Jurkat, Clone E6-1 (cell line): ENCODE results near the gene CADM2.

ENCODE experiments used
- DNase-seq: peaks from one replicate; pipeline ENCODE4 v3.0.0-alpha.2; 2011; ENCODE audit warnings: low read depth, low spot score
- H3K4me3 ChIP-seq: 2 replicates; pipeline ENCODE4 v1.5.1; 2011; ENCODE audit warnings: mild to moderate bottlenecking, low read length, control low read depth, moderate library complexity

CADM2 gene

DNA sequence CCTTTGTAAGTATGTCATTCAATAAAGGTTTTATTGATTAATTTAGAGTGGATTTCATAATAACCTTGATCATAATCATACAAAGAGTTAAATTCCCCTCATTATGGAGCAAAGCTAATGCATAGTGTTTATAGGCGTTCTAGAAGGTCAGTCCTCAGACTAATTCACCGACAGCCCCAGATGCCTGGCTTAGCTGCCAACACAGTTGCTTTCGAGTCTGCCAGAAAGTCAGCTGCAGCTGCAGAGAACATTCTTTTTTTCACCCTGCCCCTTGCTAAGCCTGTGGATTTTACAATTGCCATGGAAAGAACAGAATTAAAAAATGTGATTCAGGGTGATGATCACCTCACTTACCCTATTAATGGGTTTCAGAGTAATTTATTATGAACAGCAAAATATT, 21.2 kb downstream of the CADM2 start:
- no peak for DNase-seq
- H3K4me3 ChIP-seq: no peak overlapping the region

DNA sequence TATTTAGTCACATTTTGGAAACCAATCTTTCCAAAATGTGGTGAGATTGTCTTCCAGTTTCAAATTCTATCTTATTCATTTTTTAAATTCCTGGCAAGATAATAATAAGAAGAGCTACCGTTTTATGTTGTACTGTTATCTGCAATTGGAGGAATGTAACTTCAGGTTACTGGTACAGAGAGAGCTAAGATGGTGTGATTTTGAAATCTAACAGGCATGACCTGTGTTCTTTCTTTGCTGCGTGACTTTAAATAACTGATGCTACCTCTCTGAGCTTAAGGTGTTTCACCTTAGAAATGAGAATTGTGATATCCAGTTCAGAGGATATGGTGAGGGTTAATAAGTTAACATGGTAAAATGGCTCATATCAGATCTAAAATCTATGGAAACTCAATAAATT, 21.7 kb downstream of the CADM2 start:
- DNase-seq: no peak
- H3K4me3 ChIP-seq: no peak overlapping the region

DNA sequence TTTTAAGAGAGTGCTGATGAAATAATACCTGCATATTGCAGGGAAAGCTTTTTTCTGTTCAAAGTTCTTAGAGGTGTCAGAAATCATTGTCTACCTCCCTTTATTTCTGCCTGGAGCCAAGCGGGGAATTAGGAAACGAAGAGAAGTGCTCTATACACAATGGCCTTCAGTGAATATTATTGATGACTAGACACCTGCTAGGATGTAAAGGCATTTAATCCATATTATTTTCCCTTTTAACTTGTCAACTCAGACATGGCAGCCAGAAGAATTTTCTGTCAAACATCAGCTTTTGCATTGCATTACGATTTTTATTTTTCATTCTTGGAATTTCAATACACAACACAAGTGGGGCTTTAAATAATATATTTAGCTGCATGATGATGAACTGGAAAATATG, 24.7 kb downstream of the CADM2 start:
- H3K4me3 ChIP-seq: no peak overlapping the region
- no peak for DNase-seq

DNA sequence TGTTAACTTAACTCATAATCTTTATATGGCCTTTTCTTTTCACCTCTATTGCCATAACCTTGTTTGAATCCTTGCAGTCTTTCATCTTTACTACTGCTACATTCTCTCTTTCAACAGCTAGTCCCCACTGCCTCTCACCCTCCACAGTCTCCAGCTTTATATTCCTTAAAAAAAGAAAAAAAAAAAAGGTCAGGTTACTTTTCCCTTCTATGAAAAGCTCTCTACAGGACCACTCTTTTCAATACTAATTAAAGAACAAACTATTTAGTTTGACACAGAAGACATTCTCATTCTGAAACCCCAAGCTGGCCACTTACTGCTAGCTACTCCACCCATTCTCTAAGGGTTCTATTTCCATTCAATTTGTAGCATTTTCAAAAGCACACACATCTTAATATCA, 25.6 kb downstream of the CADM2 start:
- no peak for DNase-seq
- H3K4me3 ChIP-seq: no peak overlapping the region

DNA sequence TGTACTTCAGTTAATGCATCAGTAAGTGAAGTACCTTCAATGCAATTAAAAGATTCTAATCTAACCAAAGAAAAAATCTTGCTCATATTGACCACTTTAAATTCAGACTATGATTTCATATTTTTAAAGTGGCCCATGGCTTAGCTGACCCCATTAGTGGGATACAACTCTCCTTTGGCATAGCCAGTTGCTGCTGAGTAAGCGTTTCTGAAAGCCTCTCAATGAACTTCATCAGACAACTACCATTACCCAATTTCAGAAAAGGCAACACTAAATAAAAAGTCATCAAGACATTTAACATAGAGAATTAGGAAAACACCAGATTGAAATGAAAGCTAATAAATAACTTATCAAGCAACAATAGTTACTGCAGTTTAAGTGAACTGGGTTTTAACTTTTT, 27.0 kb downstream of the CADM2 start:
- H3K4me3 ChIP-seq: no peak overlapping the region
- no peak for DNase-seq

DNA sequence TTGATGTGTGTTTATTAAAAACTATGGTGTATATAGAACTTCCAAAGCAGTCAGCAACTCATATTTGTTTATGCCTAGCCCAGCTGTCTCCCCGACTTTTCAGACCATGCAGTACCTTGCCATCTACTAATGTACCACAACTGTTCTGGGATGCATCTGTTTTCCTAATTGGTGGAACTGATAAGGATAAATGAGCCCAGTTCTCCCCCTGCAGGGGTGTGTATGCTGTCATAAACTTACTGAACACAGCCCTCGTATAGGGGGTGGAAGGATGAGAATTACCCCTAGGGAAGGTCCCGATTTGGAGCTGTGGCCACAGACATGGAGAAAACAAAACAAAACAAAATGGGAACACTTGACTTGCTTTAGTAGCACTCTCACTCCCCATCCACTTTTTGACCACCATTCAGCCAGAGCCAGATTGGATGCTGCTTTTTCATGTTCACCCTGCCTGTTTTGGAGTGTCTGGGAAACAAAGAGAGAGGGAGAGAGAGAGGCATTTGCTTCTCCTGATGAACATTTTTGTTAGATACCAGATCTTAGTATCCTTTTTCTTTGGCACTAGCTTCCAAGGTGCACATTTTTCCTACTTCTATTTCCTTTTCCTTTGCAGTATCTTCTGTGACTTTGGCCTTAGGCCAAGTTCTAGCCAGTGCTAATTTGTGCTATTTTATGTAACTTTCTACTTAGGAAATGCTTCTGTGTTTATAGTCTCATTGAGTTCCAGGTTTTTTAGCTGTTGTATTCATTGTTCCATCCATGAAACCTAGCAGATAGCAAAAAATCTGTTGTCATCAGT, 29.1 kb downstream of the CADM2 start:
- H3K4me3 ChIP-seq: no peak overlapping the region
- no peak for DNase-seq

DNA sequence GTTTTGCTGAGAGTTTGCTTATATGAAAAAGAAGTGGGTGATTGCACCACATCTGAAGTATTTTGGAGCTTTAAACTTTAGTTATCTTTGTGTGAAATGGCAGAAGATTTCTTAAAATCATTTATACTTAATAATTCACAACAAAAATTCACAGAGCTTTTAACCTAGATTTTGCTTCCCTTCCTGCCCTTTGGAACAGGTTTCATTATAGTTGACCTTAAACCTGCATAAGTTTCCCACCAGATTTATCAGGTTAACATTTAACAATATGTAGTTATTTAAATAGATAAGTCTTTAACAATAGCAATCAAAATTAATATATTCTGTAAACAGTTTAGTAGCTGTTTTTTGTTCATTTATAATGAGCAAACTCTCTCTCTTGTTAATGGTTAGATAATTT, 30.3 kb downstream of the CADM2 start:
- DNase-seq: no peak

DNA sequence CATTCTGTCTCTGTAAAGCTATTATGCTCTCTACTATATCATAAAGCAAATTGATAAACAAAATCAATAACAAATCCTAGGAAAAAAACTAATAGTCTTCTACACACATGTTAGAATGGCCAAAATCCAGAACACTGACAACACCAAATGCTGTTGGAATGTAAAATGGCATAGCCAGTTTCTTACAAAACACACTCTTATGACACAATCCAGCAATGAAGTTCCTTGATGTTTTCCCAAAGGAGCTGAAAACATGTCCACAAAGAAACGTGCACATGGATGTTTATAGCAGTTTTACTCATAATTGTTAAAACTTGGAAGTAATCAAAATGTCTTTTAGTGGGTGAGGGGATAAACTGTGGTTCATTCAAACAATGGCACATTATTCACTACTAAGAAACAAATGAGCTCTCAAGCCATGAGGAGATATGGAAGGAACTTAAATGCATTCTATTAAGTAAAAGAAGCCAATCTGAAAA, 32.7 kb downstream of the CADM2 start:
- no peak overlapping the region for H3K4me3 ChIP-seq
- no peak for DNase-seq

More for the DNA sequence above, 30.3 kb downstream of the CADM2 start:
- H3K4me3 ChIP-seq: no peak overlapping the region

DNA sequence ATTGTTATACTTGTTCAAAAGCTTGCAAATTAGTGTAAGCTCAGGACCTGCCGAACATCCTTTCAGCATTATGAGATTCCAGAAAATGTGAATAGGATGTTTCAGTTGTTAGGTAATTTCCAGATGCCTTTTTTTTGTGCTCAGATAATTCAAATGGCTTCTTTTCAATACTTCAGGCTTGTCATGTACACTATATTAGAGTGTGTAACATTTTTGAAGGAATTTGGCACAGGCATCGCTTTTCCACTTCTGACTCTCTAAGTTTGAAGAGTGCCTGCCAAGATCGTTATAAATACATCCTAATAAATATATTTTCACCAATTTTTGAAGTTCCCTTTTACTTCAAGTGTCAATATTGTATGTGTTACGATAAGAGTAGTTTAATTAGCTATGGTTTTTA, 35.2 kb downstream of the CADM2 start:
- H3K4me3 ChIP-seq: no peak overlapping the region
- DNase-seq: no peak

DNA sequence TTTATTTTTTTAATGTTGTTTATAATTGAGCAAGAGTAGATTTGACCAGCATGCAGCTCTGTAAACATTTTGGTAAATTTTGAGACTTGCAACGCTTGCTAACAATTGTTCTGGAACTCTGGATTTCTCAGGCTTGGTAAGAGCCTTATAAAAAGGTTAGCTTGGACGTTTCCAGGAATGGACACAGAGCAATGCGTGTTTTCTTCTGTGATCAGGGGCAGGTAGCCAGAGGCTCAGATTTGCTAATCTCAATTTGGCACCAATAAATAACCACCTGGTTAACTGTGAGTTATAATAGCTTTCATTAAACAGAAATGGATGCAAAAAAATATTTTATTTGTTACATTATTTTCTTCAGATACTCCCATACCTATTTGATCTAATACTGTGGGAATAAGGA, 39.8 kb downstream of the CADM2 start:
- no peak for DNase-seq
- H3K4me3 ChIP-seq: no peak overlapping the region

DNA sequence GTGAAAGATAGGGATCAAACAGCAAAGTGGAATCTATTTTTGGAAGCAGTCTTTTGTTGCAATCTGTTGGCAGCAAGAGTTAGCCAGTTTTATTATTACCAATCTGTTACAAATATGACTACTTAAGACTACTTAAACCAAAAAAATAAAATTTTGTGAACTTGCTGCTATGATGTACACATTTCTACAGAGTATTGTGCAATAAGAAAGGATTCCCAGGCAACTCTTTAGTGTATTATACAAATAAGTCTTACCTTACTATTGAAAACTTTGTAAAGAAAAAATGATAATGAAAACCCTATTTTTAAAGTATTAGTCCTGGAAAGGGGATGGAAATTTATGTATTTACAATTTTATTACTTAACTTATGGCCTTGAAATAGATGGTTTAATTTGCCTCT, 44.7 kb downstream of the CADM2 start:
- H3K4me3 ChIP-seq: no peak overlapping the region
- no peak for DNase-seq

DNA sequence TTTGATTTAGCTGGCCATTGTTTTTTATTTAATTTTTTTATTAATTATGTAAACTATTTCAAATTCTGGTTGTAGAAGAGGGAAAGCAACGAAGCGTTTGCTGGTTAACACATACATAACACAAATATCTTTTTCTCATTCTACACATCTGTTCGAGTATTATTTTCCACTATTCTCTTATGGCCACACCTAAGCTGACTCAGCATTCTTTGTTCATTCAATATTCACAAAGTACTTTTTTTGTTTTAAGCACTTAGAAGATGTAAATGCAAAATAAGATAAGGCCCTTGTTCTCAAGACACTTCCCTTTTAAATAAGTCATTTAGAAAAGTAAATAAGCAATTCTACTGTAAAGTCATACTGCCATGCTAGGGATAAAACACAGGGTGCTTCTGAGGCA, 45.4 kb downstream of the CADM2 start:
- DNase-seq: no peak
- no peak overlapping the region for H3K4me3 ChIP-seq

DNA sequence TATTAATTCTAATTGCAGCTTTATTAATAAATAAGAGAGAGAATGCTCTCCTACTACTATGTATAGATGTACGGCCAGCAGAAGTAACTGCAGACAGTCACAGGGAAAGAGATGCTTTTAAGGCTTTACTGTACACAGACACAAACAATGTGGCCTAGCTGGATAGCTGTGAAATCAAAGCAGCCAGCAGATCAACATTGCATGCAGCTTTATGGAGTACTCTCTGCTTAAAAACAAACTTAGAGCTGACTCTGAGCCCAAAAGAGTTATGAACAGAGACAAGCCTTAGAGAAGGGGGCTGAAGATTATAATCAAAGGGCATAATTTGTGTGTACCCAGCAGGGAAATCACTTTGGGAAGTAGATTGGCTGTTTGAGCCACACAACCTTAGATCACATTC, 47.2 kb downstream of the CADM2 start:
- H3K4me3 ChIP-seq: no peak overlapping the region
- DNase-seq: no peak

DNA sequence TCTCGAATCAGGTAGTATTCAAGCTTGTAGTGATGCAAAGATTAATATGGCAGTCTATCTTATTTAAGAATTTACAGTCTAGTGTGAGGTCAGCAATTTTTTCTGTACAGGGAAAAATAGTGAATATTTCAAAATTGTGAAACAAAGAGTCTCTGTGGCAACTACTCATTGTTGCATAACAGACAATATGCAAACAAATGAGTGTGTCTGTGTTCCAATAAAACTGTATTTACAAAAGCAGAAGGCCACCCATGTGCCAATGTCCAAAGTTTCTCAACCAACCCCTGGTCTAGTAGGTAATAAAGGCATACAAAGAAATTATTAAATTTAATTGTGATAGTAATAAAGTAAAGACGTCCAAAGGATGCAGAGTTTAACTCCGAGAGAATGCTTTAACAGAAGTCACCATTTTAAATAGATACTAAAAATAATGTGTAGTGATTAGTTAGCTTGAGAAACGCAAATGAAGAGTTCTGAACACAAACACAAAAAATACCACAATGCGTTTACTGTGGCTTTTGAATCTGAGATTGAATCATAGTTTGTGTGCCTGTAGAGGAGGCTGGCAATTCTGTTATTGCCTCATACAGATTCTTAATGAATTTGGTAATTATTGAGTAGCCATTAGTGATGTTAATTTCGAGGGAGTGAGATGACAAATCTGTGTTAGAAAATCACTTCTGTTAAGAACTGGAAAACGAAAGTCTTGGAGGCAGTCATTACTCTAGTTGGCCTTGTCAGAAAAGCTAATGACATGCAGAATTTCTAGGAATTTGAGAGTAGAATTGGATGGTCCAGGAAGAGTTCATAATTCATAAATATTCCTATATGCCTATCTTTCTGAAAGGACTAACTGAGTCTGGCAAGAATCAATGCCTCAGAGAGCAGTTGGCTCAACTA, 48.7 kb downstream of the CADM2 start:
- no peak for DNase-seq
- H3K4me3 ChIP-seq: no peak overlapping the region

DNA sequence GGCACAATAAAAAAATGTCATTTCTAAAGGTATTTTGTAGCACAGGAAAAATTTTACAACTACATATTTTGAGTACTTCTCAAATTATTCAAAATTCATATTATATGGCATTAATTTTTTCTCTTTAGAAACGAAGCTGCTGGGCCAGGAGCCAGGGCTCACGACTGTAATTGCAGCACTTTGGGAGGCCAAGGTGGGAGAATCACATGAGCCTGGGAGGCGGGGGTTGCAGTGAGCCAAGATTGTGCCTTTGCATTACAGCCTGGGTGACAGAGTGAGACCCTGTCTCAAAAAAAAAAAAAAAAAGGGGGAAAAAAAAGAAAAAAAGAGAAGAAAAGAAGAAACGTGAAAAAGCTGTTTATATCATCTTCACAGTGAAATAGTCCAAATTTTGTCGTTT, 62.0 kb downstream of the CADM2 start:
- DNase-seq: no peak
- H3K4me3 ChIP-seq: no peak overlapping the region

DNA sequence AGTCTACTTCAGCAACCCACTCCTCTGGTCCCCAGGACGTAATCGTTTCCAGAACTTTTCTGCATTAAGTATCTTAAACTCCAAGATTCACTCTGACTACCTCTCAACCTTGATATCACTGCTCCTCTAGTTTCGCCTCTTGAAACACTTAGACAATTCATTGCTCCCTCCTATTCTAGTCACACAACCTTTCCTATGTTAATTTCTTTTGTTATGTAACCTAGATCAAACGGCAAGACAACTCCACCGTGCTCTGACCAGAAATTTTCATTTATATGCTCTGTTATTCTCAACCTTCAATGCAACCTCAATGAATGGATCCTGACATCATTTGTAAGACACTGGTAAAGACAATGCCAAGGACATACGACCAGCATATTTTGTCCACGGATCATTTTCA, 71.3 kb downstream of the CADM2 start:
- H3K4me3 ChIP-seq: no peak overlapping the region
- DNase-seq: no peak

DNA sequence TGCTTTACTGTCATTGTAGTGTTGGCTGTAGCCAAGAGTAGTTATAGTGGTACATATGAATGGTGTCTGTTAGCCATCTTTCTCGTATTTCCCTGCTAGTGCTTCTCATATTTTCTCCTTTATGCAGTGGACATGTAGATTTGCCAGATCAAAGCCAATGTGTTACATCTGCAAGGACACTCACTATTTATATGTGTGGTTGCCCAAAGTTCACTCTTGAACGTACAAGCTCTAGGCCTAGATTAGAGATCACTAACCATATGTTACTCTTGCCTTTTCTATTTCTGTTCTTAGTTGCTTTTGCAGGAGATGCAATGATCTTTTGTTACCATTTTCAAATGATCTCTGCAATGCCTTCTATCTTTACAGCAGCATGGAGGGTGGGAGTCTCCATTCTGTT, 78.4 kb downstream of the CADM2 start:
- DNase-seq: no peak
- no peak overlapping the region for H3K4me3 ChIP-seq

DNA sequence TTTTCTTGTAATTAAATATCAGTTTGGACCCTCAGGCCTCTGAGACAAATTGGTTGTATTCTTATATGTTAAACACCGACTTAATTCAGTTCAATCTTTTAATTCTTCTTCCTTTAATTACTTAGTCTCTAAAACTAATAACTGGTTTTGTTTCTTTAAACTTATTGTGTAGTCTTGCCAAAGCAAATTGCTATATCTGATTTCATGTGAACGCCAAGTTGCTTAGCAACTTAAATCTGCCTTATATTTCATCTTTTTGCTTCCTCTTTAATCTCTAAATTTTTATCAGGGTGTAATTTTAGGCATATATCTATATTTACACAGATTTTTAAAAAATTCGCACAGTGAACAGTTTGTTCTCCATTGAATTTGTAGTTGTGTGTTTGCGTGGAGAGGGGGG, 82.2 kb downstream of the CADM2 start:
- DNase-seq: no peak
- H3K4me3 ChIP-seq: no peak overlapping the region

DNA sequence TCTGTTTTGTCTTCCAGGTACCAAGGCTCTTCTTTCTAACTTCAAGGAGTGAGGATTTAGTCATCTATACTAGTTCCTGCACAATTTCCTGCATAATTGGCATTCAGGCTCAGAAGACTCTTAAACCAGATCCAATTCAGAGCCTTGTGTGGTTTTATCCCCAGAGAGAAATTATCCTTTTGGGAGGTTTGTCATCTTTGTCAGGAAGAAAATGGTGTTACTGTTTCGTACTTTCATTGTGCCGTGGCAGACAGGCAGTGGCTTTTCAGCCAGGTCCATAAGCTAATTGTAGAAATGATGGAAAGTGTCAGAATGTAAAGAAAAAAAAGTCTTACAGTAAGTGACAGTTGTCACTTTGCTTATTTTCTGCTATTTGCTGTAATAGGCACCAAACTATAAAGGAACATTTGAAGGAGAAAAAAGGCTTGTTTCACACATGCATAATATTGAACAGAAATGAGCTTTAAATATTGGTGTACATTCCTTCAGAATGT, 82.8 kb downstream of the CADM2 start:
- DNase-seq: no peak
- H3K4me3 ChIP-seq: no peak overlapping the region

DNA sequence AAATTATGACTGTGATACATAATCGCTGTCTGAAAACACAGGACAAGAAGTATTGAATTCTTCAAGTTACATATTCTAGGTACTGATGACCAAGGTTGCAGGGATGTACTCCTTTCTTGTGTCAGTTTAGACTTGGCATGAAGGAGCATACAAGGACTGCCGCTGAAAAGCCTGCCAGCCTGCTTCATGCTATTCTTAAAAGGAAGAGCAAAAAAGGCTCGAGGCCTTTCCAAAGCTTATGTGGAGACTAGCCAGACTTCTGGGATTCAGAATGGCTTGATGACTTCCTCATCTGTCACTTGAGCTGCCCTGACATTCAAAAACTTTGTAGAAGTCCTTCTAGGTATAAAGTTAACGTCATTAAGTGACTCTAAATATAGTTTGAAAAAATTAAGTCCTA, 92.0 kb downstream of the CADM2 start:
- H3K4me3 ChIP-seq: no peak overlapping the region
- DNase-seq: no peak
